Measurements from ENCODE around the gene TUBGCP6. TPM values are rescaled to one million over a fixed set of nuclear protein-coding genes. Genes with fewer than 3 reads are reported as not detected.
A peak's percentile ranks its signal among the peaks of the same experiment; 100 is the strongest.

Gene TUBGCP6
- total RNA-seq, 1 donor from 2014 or later: 18.2 TPM

GRCh38 chr22:50251477-50252081 is 6.8 kb upstream of the TUBGCP6 start:
- H3K27me3 ChIP-seq (ENCODE audit: control insufficient read depth, insufficient read depth, low read length): no peaks in the 10 kb centered on the region
- H3K4me3 ChIP-seq (ENCODE audit: low read depth, low read length): peak overlapping the region; percentile 76
- peaks cover 19% of the 10 kb centered on the region for H3K36me3 ChIP-seq (ENCODE audit: control insufficient read depth, insufficient read depth, low read length)
- TF ChIP-seq CTCF (IDR thresholded peaks at IDR 0.05; ENCODE audit: insufficient read depth, low read length, severe bottlenecking): no peak
- FAIRE-seq: no peak
- DNase-seq (ENCODE audit: low read depth): no peak

- H3K27me3 ChIP-seq (ENCODE audit: control insufficient read depth, insufficient read depth, low read length): no peaks in the 10 kb centered on the region
- FAIRE-seq (no peak), DNase-seq (ENCODE audit: low read depth) (peak; percentile 55)
- H3K4me3 ChIP-seq (ENCODE audit: low read depth, low read length): peak within 1 kb of the TSS; percentile 76
- no peak for TF ChIP-seq CTCF (IDR thresholded peaks at IDR 0.05; ENCODE audit: insufficient read depth, low read length, severe bottlenecking)
- H3K36me3 ChIP-seq (ENCODE audit: control insufficient read depth, insufficient read depth, low read length): peaks cover 22% of the 10 kb centered on the region
Measured at GRCh38 chr22:50250555-50251476, 6.0 kb upstream of the TUBGCP6 start, which contains the start of gene HDAC10. Gene HDAC10, minus strand, starts transcription at chr22:50251265. Its CDS starts 233 bp downstream, at chr22:50251032.

- FAIRE-seq (no peak), DNase-seq (ENCODE audit: low read depth) (no peak)
- H3K36me3 ChIP-seq (ENCODE audit: control insufficient read depth, insufficient read depth, low read length): peaks cover 25% of the 10 kb centered on the region
- no peaks in the 10 kb centered on the region for H3K27me3 ChIP-seq (ENCODE audit: control insufficient read depth, insufficient read depth, low read length)
- TF ChIP-seq CTCF (IDR thresholded peaks at IDR 0.05; ENCODE audit: insufficient read depth, low read length, severe bottlenecking): no peak
- H3K4me3 ChIP-seq (ENCODE audit: low read depth, low read length): peak overlapping the region; percentile 76
Measured at GRCh38 chr22:50250249-50250554, 5.4 kb upstream of the TUBGCP6 start.

- no peak overlapping the region for H3K4me3 ChIP-seq (ENCODE audit: low read depth, low read length)
- H3K36me3 ChIP-seq (ENCODE audit: control insufficient read depth, insufficient read depth, low read length): peaks cover 25% of the 10 kb centered on the region
- no peak for DNase-seq (ENCODE audit: low read depth)
- FAIRE-seq: no peak
- TF ChIP-seq CTCF (IDR thresholded peaks at IDR 0.05; ENCODE audit: insufficient read depth, low read length, severe bottlenecking): no peak
- no peaks in the 10 kb centered on the region for H3K27me3 ChIP-seq (ENCODE audit: control insufficient read depth, insufficient read depth, low read length)
Measured at GRCh38 chr22:50249341-50250248, 4.8 kb upstream of the TUBGCP6 start.

GRCh38 chr22:50248196-50249081 is 3.6 kb upstream of the TUBGCP6 start:
- FAIRE-seq (no peak), DNase-seq (ENCODE audit: low read depth) (no peak)
- Histone ChIP-seq H3K27me3 (ENCODE audit: control insufficient read depth, insufficient read depth, low read length) (no peaks in the 10 kb centered on the region), H3K4me3 (ENCODE audit: low read depth, low read length) (no peak overlapping the region), H3K36me3 (ENCODE audit: control insufficient read depth, insufficient read depth, low read length) (peaks cover 23% of the 10 kb centered on the region)
- TF ChIP-seq CTCF (IDR thresholded peaks at IDR 0.05; ENCODE audit: insufficient read depth, low read length, severe bottlenecking): no peak
